ENCODE data around the gene ARHGDIA.

Gene ARHGDIA

DNA sequence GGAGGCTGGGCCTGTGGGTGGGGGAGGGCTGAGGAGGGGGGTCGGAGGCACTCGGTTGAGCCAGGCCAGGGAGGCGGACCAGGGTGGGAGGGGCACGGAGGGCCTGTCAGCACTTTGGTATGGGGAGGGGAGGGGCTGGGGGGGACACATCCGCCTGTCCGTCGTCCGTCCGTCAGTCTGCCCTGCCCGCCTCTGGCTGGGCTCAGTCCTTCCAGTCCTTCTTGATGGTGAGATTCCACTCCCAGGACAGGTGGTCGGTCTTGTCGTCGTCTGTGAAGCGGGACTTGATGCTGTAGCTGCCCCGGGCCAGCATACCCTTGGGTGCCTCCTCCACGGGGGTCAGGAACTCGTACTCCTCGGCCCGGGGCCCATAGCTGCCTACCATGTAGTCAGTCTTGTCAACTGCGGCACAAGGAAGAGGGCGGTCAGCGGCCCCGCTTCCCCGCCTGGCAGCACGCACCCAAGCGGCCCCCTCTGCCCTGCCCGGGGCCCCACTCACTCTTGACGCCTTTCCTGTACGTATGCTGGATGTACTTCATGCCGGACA lies 2.4 kb downstream of the ARHGDIA start:
- Histone ChIP-seq H3K36me3 (replicated peaks) (peaks cover 24% of the 10 kb centered on the region), H3K4me3 (ENCODE audit: low read depth, low read length) (peak overlapping the region; percentile 83), H3K27ac (peak overlapping the region; percentile 7), H3K27me3 (replicated peaks) (no peaks in the 10 kb centered on the region)
- TF ChIP-seq, protein P1, sequence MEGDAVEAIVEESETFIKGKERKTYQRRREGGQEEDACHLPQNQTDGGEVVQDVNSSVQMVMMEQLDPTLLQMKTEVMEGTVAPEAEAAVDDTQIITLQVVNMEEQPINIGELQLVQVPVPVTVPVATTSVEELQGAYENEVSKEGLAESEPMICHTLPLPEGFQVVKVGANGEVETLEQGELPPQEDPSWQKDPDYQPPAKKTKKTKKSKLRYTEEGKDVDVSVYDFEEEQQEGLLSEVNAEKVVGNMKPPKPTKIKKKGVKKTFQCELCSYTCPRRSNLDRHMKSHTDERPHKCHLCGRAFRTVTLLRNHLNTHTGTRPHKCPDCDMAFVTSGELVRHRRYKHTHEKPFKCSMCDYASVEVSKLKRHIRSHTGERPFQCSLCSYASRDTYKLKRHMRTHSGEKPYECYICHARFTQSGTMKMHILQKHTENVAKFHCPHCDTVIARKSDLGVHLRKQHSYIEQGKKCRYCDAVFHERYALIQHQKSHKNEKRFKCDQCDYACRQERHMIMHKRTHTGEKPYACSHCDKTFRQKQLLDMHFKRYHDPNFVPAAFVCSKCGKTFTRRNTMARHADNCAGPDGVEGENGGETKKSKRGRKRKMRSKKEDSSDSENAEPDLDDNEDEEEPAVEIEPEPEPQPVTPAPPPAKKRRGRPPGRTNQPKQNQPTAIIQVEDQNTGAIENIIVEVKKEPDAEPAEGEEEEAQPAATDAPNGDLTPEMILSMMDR (IDR thresholded peaks at IDR 0.05; ENCODE audit: low read depth, low read length, missing control alignments), result no peak
- DNase-seq, result peak; percentile 79
- in situ Hi-C loops (cut with HindIII; ENCODE audit: low pct_ligation_motif_present, low sequenced_read_pairs), result no loop called here

DNA sequence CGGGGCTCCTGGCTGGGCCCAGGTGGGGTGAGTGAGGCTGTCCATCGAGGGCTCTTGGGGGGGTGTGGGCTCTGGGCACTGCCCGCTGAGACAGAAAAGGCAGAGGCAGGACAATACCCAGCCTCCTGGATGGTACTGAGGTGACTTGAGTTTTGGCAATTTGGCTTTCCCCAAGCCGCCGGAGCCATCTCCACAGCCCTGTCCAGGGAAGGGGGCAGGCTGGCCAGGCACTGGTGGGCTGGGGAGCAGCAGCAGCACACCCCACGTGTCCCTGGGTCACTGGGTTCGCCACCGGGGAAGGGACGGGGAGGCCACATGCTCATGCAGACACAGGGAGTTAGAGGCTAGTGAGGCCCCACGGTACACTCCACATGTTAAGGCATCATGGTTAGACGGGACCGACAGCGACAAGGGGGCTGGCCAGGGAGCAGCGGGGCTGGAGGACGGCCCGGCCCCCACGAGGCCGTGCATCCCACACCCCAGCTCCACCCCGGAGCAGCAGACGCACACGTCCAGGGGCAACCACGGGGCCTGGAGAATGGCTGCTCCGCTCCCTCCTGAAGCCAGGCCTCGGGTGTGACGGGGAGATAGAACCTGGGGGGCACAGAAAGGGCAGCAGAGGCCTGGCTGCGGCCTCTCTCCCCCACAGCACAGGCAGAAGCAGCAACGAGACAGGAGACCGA lies 3.0 kb downstream of the ARHGDIA start:
- in situ Hi-C loops (cut with HindIII; ENCODE audit: low pct_ligation_motif_present, low sequenced_read_pairs), result no loop called here
- H3K4me3 ChIP-seq (ENCODE audit: low read depth, low read length), result no peak overlapping the region
- H3K27ac ChIP-seq, result peak overlapping the region; percentile 50
- peak; percentile 2 for DNase-seq
- TF ChIP-seq, protein P1 (IDR thresholded peaks at IDR 0.05; ENCODE audit: low read depth, low read length, missing control alignments), result no peak
- H3K36me3 ChIP-seq (replicated peaks), result peaks cover 24% of the 10 kb centered on the region
- no peaks in the 10 kb centered on the region for H3K27me3 ChIP-seq (replicated peaks)

DNA sequence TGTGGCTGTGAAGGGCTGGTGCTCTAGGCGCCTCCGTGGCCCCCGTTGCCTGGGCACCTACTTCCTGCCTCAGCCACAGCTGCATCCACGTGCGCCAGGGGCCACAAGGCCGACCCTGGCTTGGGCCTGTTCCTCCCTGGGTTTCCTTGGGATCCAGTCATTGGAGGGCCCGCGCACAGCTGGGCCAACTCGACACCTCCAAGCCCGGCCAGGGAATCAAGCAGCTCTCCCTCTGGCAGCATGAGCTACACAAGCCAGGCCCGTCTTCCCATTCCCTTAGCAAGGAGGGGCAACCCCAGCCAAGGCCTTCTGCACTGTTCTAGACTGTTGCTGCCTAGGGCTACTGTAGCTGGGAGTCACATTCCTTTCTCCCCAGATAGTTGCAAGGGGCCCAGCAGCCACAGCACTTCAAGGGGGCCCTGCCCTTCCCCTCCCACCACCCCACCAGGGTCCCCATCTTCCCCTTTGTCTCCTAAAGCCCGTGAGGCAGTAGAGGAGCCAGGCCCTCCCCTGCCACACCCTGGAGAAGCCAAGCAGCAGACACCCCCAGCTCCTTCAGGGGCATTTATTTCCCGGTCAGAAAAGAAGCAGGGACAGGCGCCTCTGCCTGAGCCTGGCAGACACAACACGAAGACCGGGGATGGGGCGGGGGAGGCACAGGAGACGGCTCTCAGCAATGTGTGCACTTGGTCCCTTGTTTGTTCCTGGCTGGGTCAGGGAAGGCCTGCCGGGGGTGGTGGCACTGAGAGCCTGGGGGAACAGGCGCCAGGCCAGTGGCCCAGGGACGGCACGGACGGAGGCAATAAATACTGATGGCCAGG lies 3.8 kb downstream of the ARHGDIA start:
- no peak overlapping the region for H3K4me3 ChIP-seq (ENCODE audit: low read depth, low read length)
- in situ Hi-C loops (cut with HindIII; ENCODE audit: low pct_ligation_motif_present, low sequenced_read_pairs), result no loop called here
- no peak overlapping the region for H3K27ac ChIP-seq
- TF ChIP-seq, protein P1 (IDR thresholded peaks at IDR 0.05; ENCODE audit: low read depth, low read length, missing control alignments), result no peak
- DNase-seq, result peak; percentile 19
- H3K27me3 ChIP-seq (replicated peaks), result no peaks in the 10 kb centered on the region
- peaks cover 24% of the 10 kb centered on the region for H3K36me3 ChIP-seq (replicated peaks)

DNA sequence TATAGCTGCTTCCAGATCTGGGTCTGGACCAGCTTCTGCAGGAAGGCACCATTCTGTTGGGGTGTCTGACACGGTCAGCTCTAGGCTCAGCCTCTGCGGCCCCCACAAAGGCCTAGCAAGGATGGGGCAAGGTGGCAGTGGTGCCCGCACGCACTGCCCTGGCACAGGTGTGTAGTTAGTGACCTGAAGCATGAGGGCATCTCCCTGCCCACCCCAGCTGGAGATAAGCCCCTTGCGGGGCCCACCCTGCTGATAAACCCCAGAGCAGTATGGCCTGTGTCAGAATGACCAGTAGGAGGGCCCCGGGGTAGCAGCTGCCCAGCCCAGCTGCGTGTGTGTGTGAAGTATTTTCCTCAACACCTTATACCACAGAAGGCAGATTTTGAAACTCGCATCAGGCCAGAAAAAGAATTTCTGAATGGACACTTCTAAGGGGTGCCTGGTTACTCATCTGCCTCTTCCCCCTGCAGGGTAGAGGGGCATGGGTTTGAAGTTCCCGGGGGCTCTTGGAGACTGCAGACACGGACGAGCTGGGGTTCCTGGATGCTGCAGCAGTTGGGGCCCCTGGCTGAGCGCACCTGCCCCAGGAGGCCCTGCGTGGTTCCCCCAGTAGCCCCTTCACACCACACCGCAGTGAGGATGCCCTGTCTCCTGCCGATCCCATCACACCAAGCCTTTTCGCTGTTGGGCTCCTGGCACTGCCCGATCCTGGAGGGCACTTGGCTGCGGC lies 4.5 kb downstream of the ARHGDIA start:
- H3K4me3 ChIP-seq (ENCODE audit: low read depth, low read length), result no peak overlapping the region
- DNase-seq, result peak; percentile 4
- in situ Hi-C loops (cut with HindIII; ENCODE audit: low pct_ligation_motif_present, low sequenced_read_pairs), result no loop called here

DNA sequence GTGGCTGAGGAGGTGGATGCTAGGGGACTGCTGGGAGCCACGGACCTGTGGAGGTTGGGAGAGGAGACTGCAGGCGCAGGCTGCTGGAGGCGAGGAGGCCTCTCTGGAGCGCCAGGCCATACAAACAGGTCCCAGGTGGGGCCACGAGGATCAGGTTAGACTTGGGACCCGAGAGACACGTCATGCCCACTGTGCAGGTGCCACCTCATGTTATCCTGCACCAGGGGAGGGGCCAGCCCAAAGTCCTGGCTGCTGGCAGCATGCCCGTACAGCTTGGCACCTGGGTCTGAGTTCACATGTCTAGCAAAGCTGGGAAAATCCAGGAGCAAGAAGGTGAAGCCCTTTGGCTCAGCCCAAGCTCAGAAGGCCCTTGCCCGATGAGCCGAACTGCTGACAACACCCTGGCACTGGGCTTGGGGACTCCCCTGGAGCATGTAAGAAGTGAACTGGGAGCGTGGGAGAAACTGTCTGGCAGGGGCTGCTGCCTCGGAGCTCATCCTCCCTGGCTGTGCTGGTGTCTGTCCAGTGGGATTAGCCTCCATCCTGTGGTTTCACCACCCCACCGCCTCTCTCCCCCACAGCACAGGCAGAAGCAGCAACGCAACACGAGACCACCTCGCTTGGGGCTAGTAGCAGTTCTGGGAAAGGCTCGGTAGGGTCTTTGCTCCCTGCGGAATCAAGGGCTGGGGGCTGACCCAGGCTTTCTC lies 5.3 kb downstream of the ARHGDIA start:
- TF ChIP-seq, protein P1 (IDR thresholded peaks at IDR 0.05; ENCODE audit: low read depth, low read length, missing control alignments), result no peak
- Histone ChIP-seq H3K4me3 (ENCODE audit: low read depth, low read length) (no peak overlapping the region), H3K36me3 (replicated peaks) (peaks cover 24% of the 10 kb centered on the region), H3K27me3 (replicated peaks) (no peaks in the 10 kb centered on the region), H3K27ac (no peak overlapping the region)
- DNase-seq, result no peak
- in situ Hi-C loops (cut with HindIII; ENCODE audit: low pct_ligation_motif_present, low sequenced_read_pairs), result no loop called here

More for the DNA sequence above, 4.5 kb downstream of the ARHGDIA start:
- TF ChIP-seq, protein P1 (IDR thresholded peaks at IDR 0.05; ENCODE audit: low read depth, low read length, missing control alignments), result peak; percentile 12
- no peaks in the 10 kb centered on the region for H3K27me3 ChIP-seq (replicated peaks)
- peaks cover 24% of the 10 kb centered on the region for H3K36me3 ChIP-seq (replicated peaks)
- H3K27ac ChIP-seq, result no peak overlapping the region

Measured in brain microvascular endothelial cell (primary cell).